ENCODE results near the gene PRR20G.

The PRR20G gene

GRCh38 chr3:127307112-127307835, 19.4 kb upstream of the PRR20G start:
- Histone ChIP-seq H3K27ac (ENCODE audit: extremely low read depth, low read depth, low read length) (no peak overlapping the region), H3K4me1 (ENCODE audit: control insufficient read depth, insufficient read depth, low read length) (no peaks in the 10 kb centered on the region), H3K9me3 (ENCODE audit: control insufficient read depth, insufficient read depth, low read depth, low read length) (no peaks in the 10 kb centered on the region), H3K36me3 (ENCODE audit: control insufficient read depth in 2 of 2, insufficient read depth in 1 of 2, low read length in 2 of 2) (no peaks in the 10 kb centered on the region), H3K4me3 (ENCODE audit: low read depth, low read length) (no peak overlapping the region)
- ChIA-PET POLR2A (no interaction called here), CTCF (no interaction called here)
- TF ChIP-seq ZFP37 (tag by site-specific recombination; IDR thresholded peaks at IDR 0.05) (no peak), ZNF548 (tag by site-specific recombination; IDR thresholded peaks at IDR 0.05) (no peak), BCL11B (tag by site-specific recombination; IDR thresholded peaks at IDR 0.05; ENCODE audit: low read depth) (no peak), ZFHX2 (tag by site-specific recombination; conservative IDR thresholded peaks at IDR 0.05) (no peak), ZNF629 (tag by site-specific recombination; IDR thresholded peaks at IDR 0.05) (no peak), PRDM1 (tag by site-specific recombination; IDR thresholded peaks at IDR 0.05) (no peak), ZNF776 (tag by site-specific recombination; IDR thresholded peaks at IDR 0.05; ENCODE audit: borderline replicate concordance) (no peak), PATZ1 (tag by site-specific recombination; IDR thresholded peaks at IDR 0.05) (no peak), SCRT1 (tag by site-specific recombination; IDR thresholded peaks at IDR 0.05; ENCODE audit: borderline replicate concordance) (no peak), ZFP41 (tag by site-specific recombination; IDR thresholded peaks at IDR 0.05; ENCODE audit: borderline replicate concordance) (no peak), ZBTB11 (tag by site-specific recombination; conservative IDR thresholded peaks at IDR 0.05; ENCODE audit: low read depth) (no peak), ZNF174 (tag by site-specific recombination; IDR thresholded peaks at IDR 0.05) (no peak), ZNF654 (tag by site-specific recombination; IDR thresholded peaks at IDR 0.05; ENCODE audit: low read depth) (no peak), ZNF391 (tag by site-specific recombination; IDR thresholded peaks at IDR 0.05; ENCODE audit: borderline replicate concordance, low read depth) (no peak), ZNF2 (tag by site-specific recombination; IDR thresholded peaks at IDR 0.05) (no peak), ZSCAN18 (tag by site-specific recombination; IDR thresholded peaks at IDR 0.05) (no peak), MZF1 (tag by site-specific recombination; IDR thresholded peaks at IDR 0.05; ENCODE audit: borderline replicate concordance) (no peak), ATF2 (tag by site-specific recombination; IDR thresholded peaks at IDR 0.05; ENCODE audit: low read depth) (no peak)
- TF ChIP-seq, protein P1, sequence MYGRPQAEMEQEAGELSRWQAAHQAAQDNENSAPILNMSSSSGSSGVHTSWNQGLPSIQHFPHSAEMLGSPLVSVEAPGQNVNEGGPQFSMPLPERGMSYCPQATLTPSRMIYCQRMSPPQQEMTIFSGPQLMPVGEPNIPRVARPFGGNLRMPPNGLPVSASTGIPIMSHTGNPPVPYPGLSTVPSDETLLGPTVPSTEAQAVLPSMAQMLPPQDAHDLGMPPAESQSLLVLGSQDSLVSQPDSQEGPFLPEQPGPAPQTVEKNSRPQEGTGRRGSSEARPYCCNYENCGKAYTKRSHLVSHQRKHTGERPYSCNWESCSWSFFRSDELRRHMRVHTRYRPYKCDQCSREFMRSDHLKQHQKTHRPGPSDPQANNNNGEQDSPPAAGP (tag by site-specific recombination; IDR thresholded peaks at IDR 0.05) = no peak
- TF ChIP-seq, protein P2, sequence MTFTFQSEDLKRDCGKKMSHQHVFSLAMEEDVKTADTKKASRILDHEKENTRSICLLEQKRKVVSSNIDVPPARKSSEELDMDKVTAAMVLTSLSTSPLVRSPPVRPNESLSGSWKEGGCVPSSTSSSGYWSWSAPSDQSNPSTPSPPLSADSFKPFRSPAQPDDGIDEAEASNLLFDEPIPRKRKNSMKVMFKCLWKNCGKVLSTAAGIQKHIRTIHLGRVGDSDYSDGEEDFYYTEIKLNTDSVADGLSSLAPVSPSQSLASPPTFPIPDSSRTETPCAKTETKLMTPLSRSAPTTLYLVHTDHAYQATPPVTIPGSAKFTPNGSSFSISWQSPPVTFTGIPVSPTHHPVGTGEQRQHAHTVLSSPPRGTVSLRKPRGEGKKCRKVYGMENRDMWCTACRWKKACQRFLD (tag by site-specific recombination; IDR thresholded peaks at IDR 0.05) = no peak
